ENCODE data around the gene BCAT1. TPM values are rescaled to one million over a fixed set of nuclear protein-coding genes. Genes with fewer than 3 reads are reported as not detected.

The BCAT1 gene
- total RNA-seq, 1 donor, result 453 TPM

- DNase-seq (ENCODE audit: low read depth), result no peak
- no peak overlapping the region for H3K4me3 ChIP-seq (ENCODE audit: low read depth, low read length)
- TF ChIP-seq CTCF (IDR thresholded peaks at IDR 0.05; ENCODE audit: insufficient read depth, low read length), result no peak
These were observed 1.4 kb upstream of the BCAT1 start for GRCh38 chr12:24950231-24950834.

GRCh38 chr12:24948420-24948756 lies 513 bp downstream of the BCAT1 start:
- TF ChIP-seq CTCF (IDR thresholded peaks at IDR 0.05; ENCODE audit: insufficient read depth, low read length), result no peak
- peak overlapping the region; percentile 89 for H3K4me3 ChIP-seq (ENCODE audit: low read depth, low read length)
- DNase-seq (ENCODE audit: low read depth), result peak; percentile 66

- no peak for TF ChIP-seq CTCF (IDR thresholded peaks at IDR 0.05; ENCODE audit: insufficient read depth, low read length)
- DNase-seq (ENCODE audit: low read depth), result peak; percentile 35
These were observed 1.1 kb downstream of the BCAT1 start for GRCh38 chr12:24947541-24948419.

GRCh38 chr12:24945845-24946244 lies 3.1 kb downstream of the BCAT1 start:
- no peak for TF ChIP-seq CTCF (IDR thresholded peaks at IDR 0.05; ENCODE audit: insufficient read depth, low read length)
- no peak for DNase-seq (ENCODE audit: low read depth)
- H3K4me3 ChIP-seq (ENCODE audit: low read depth, low read length), result peak overlapping the region; percentile 89

More at GRCh38 chr12:24947541-24948419, 1.1 kb downstream of the BCAT1 start:
- peak overlapping the region; percentile 89 for H3K4me3 ChIP-seq (ENCODE audit: low read depth, low read length)

DNA sequence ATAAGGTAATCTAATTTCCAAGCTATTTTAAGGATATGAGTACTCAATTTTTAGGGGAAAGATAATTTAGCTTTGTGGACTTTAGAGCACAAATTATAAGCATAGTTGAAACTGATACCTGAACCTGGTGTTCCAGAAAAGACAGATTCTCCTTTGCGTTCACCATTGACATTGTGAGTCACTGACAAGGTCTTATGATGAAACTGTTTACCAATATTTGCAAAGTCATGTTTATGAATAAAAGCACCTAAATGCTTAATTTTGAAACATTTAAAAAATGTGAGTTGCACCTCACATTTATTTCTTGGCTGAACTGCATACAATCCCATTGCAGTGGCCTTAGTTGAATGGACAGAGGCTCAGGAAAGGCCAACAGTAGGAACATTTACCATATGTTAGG lies 3.9 kb downstream of the BCAT1 start:
- H3K4me3 ChIP-seq (ENCODE audit: low read depth, low read length), result no peak overlapping the region
- no peak for TF ChIP-seq CTCF (IDR thresholded peaks at IDR 0.05; ENCODE audit: insufficient read depth, low read length)
- no peak for DNase-seq (ENCODE audit: low read depth)

DNA sequence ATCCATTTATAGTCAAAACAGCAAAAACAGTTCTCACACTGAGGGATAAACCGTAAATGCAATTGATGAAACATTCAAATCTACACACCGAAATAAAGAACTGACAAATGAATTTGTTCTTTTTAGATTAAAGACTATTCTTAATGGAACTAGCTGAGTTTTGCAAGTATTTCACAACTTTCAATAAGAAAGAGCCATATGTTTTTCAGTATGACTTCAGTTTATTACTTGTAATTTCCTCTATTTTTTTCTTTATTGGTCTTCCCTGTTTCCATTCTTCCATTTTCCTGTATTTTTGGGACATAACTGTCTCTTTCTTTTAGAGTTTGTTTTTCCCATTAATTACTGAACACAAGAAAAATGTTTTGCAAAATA lies 4.3 kb downstream of the BCAT1 start:
- no peak overlapping the region for H3K4me3 ChIP-seq (ENCODE audit: low read depth, low read length)

More for the DNA sequence above, 4.3 kb downstream of the BCAT1 start:
- no peak for TF ChIP-seq CTCF (IDR thresholded peaks at IDR 0.05; ENCODE audit: insufficient read depth, low read length)
- DNase-seq (ENCODE audit: low read depth), result no peak
